Activated T-cell treated with anti-CD3 and anti-CD28 coated beads, Interleukin-2, amount 50 U/mL, for 72 hours (primary cell): ENCODE results near the gene NOP16. TPM values are rescaled to one million over a fixed set of nuclear protein-coding genes. Genes with fewer than 3 reads are reported as not detected.

ENCODE experiments used
- ATAC-seq, 2 donors: fragments of 150-1000 bp; cut with Tn5 transposase; replicated peaks in 1 of 2; 2 replicates each; pipeline ENCODE4 v1.10.0; 2021; ENCODE audit warnings: moderate library complexity in 2 of 2, mild to moderate bottlenecking in 1 of 2
- DNase-seq, 2 donors: peaks; one replicate each; pipeline ENCODE4 v3.0.0; 2021 to 2022; ENCODE audit warnings: mixed read lengths in 1 of 2
- H3K27ac Mint-ChIP-seq: one replicate; pipeline ENCODE4 v1.8.0; 2022; ENCODE audit warnings: mild to moderate bottlenecking, moderate library complexity, mixed read lengths
- H3K27me3 Mint-ChIP-seq: one replicate; pipeline ENCODE4 v1.8.0; 2022; ENCODE audit warnings: low read depth, mixed read lengths
- H3K36me3 Mint-ChIP-seq, 2 donors: one replicate each; pipeline ENCODE4 v1.8.0; 2022; ENCODE audit warnings: mixed read lengths in 2 of 2, mild to moderate bottlenecking in 1 of 2; ENCODE audit not compliant: insufficient read depth in 2 of 2
- H3K4me1 Mint-ChIP-seq: one replicate; pipeline ENCODE4 v1.8.0; 2022; ENCODE audit warnings: low read depth, mixed read lengths
- H3K4me3 Mint-ChIP-seq, 2 donors: one replicate each; pipeline ENCODE4 v1.8.0; 2022; ENCODE audit warnings: mild to moderate bottlenecking in 2 of 2, mixed read lengths in 2 of 2, moderate library complexity in 2 of 2
- H3K9me3 Mint-ChIP-seq, 2 donors: one replicate each; pipeline ENCODE4 v1.8.0; 2022; ENCODE audit warnings: mixed read lengths in 2 of 2
- total RNA-seq, 2 donors: library from RNA; stranded (reverse); gene quantifications; one replicate each; pipeline ENCODE4 v1.2.3, GENCODE V29; 2022

Gene NOP16
- total RNA-seq, 2 donors from 2014 or later, result 41.8 to 42.3 TPM

GRCh38 chr5:176359658-176360057, 28.7 kb downstream of the NOP16 start:
- H3K9me3 Mint-ChIP-seq, result no peaks in the 10 kb centered on the region
- H3K4me3 Mint-ChIP-seq, result peak overlapping the region; percentile 76 to 78
- DNase-seq (no peak), ATAC-seq (no peak)
- H3K27ac Mint-ChIP-seq, result peak overlapping the region; percentile 77
- no peaks in the 10 kb centered on the region for H3K27me3 Mint-ChIP-seq
- peaks cover 51% of the 10 kb centered on the region for H3K4me1 Mint-ChIP-seq
- H3K36me3 Mint-ChIP-seq, result peaks cover 4 to 18% of the 10 kb centered on the region in 2 donors

- H3K4me1 Mint-ChIP-seq, result peaks cover 39% of the 10 kb centered on the region
- H3K27ac Mint-ChIP-seq, result peak overlapping the region; percentile 32
- no peaks in the 10 kb centered on the region for H3K27me3 Mint-ChIP-seq
- H3K4me3 Mint-ChIP-seq, result no peak overlapping the region
- DNase-seq (no peak), ATAC-seq (no peak)
- no peaks in the 10 kb centered on the region for H3K9me3 Mint-ChIP-seq
- H3K36me3 Mint-ChIP-seq, result peaks cover 6 to 28% of the 10 kb centered on the region in 2 donors
Observed at GRCh38 chr5:176356179-176356566, 32.2 kb downstream of the NOP16 start.

- Mint-ChIP-seq H3K4me1 (peaks cover 39% of the 10 kb centered on the region), H3K27me3 (no peaks in the 10 kb centered on the region), H3K9me3 (no peaks in the 10 kb centered on the region), H3K36me3 (peaks cover 6 to 30% of the 10 kb centered on the region in 2 donors), H3K4me3 (no peak overlapping the region), H3K27ac (no peak overlapping the region)
- DNase-seq (no peak), ATAC-seq (no peak)
Observed at GRCh38 chr5:176355400-176356178, 32.8 kb downstream of the NOP16 start.

- no peak overlapping the region for H3K27ac Mint-ChIP-seq
Observed at GRCh38 chr5:176353533-176353932, 34.9 kb downstream of the NOP16 start.

GRCh38 chr5:176352116-176352878, 36.1 kb downstream of the NOP16 start:
- Mint-ChIP-seq H3K27me3 (no peaks in the 10 kb centered on the region), H3K4me1 (peaks cover 13% of the 10 kb centered on the region), H3K27ac (peak overlapping the region; percentile 75), H3K36me3 (peaks cover 4 to 26% of the 10 kb centered on the region in 2 donors), H3K9me3 (no peaks in the 10 kb centered on the region), H3K4me3 (no peak overlapping the region)
- ATAC-seq (no peak), DNase-seq (no peak)

More at GRCh38 chr5:176353533-176353932, 34.9 kb downstream of the NOP16 start:
- Mint-ChIP-seq H3K4me1 (peaks cover 25% of the 10 kb centered on the region), H3K27me3 (no peaks in the 10 kb centered on the region), H3K4me3 (no peak overlapping the region), H3K36me3 (peaks cover 7 to 37% of the 10 kb centered on the region in 2 donors), H3K9me3 (no peaks in the 10 kb centered on the region)
- ATAC-seq (no peak), DNase-seq (no peak)

GRCh38 chr5:176350416-176350815, 38.0 kb downstream of the NOP16 start:
- Mint-ChIP-seq H3K36me3 (peaks cover 4 to 23% of the 10 kb centered on the region in 2 donors), H3K4me3 (no peak overlapping the region), H3K9me3 (no peaks in the 10 kb centered on the region), H3K27ac (peak overlapping the region; percentile 52), H3K27me3 (no peaks in the 10 kb centered on the region), H3K4me1 (peaks cover 8% of the 10 kb centered on the region)
- ATAC-seq (no peak), DNase-seq (no peak)

GRCh38 chr5:176342766-176343458, 45.5 kb downstream of the NOP16 start:
- H3K27ac Mint-ChIP-seq, result peak overlapping the region; percentile 74
- H3K27me3 Mint-ChIP-seq, result no peaks in the 10 kb centered on the region
- no peaks in the 10 kb centered on the region for H3K9me3 Mint-ChIP-seq
- ATAC-seq, result no peak
- H3K4me3 Mint-ChIP-seq, result no peak overlapping the region
- H3K36me3 Mint-ChIP-seq, result no peaks in the 10 kb centered on the region
- H3K4me1 Mint-ChIP-seq, result no peaks in the 10 kb centered on the region
- no peak for DNase-seq

- no peak for ATAC-seq
- Mint-ChIP-seq H3K27me3 (no peaks in the 10 kb centered on the region), H3K4me3 (no peak overlapping the region), H3K9me3 (no peaks in the 10 kb centered on the region), H3K36me3 (no peaks in the 10 kb centered on the region), H3K4me1 (no peaks in the 10 kb centered on the region), H3K27ac (no peak overlapping the region)
- DNase-seq, result no peak
Observed at GRCh38 chr5:176342158-176342483, 46.3 kb downstream of the NOP16 start.

- no peaks in the 10 kb centered on the region for H3K4me1 Mint-ChIP-seq
- DNase-seq (no peak), ATAC-seq (no peak)
- no peaks in the 10 kb centered on the region for H3K9me3 Mint-ChIP-seq
- H3K36me3 Mint-ChIP-seq, result no peaks in the 10 kb centered on the region
- H3K27me3 Mint-ChIP-seq, result no peaks in the 10 kb centered on the region
- H3K4me3 Mint-ChIP-seq, result no peak overlapping the region
- no peak overlapping the region for H3K27ac Mint-ChIP-seq
Observed at GRCh38 chr5:176341325-176342157, 46.9 kb downstream of the NOP16 start.

GRCh38 chr5:176339304-176339703, 49.1 kb downstream of the NOP16 start:
- H3K4me3 Mint-ChIP-seq, result no peak overlapping the region
- H3K9me3 Mint-ChIP-seq, result no peaks in the 10 kb centered on the region
- H3K27ac Mint-ChIP-seq, result no peak overlapping the region
- H3K4me1 Mint-ChIP-seq, result no peaks in the 10 kb centered on the region
- peaks cover 3 to 4% of the 10 kb centered on the region in 2 donors for H3K36me3 Mint-ChIP-seq
- H3K27me3 Mint-ChIP-seq, result no peaks in the 10 kb centered on the region
- DNase-seq, result no peak
- no peak for ATAC-seq

GRCh38 chr5:176337913-176338312, 50.5 kb downstream of the NOP16 start:
- peaks cover 2 to 4% of the 10 kb centered on the region in 2 donors for H3K9me3 Mint-ChIP-seq
- ATAC-seq (no peak), DNase-seq (no peak)
- H3K27me3 Mint-ChIP-seq, result no peaks in the 10 kb centered on the region
- no peak overlapping the region for H3K4me3 Mint-ChIP-seq
- peaks cover 9 to 11% of the 10 kb centered on the region in 2 donors for H3K36me3 Mint-ChIP-seq
- no peaks in the 10 kb centered on the region for H3K4me1 Mint-ChIP-seq
- peak overlapping the region; percentile 53 for H3K27ac Mint-ChIP-seq

GRCh38 chr5:176334031-176334770, 54.2 kb downstream of the NOP16 start:
- Mint-ChIP-seq H3K27ac (no peak overlapping the region), H3K4me1 (no peaks in the 10 kb centered on the region), H3K36me3 (peaks cover 12% of the 10 kb centered on the region in 2 donors), H3K4me3 (no peak overlapping the region), H3K9me3 (peaks cover 2 to 4% of the 10 kb centered on the region in 2 donors), H3K27me3 (no peaks in the 10 kb centered on the region)
- ATAC-seq, result no peak
- DNase-seq, result no peak
